Type B pancreatic cell (in vitro differentiated cells): ENCODE results near the gene DSG4. TPM values are rescaled to one million over a fixed set of nuclear protein-coding genes. Genes with fewer than 3 reads are reported as not detected.
A peak's percentile ranks its signal among the peaks of the same experiment; 100 is the strongest.

Source experiments
- DNase-seq: peaks from one replicate; pipeline ENCODE4 v3.0.0; 2021; ENCODE audit warnings: mixed read lengths; ENCODE audit not compliant: unreplicated experiment; ENCODE audit errors: extremely low spot score
- H3K27ac Mint-ChIP-seq: 2 replicates; pipeline ENCODE4 v1.8.0; 2021; ENCODE audit warnings: mild to moderate bottlenecking, mixed read lengths
- H3K27me3 Mint-ChIP-seq: 2 replicates; pipeline ENCODE4 v1.8.0; 2021; ENCODE audit warnings: mixed read lengths
- H3K36me3 Mint-ChIP-seq: 2 replicates; pipeline ENCODE4 v1.8.0; 2021; ENCODE audit warnings: mixed read lengths
- H3K4me1 Mint-ChIP-seq: one replicate; pipeline ENCODE4 v1.8.0; 2021; ENCODE audit warnings: mixed read lengths; ENCODE audit not compliant: unreplicated experiment
- H3K4me3 Mint-ChIP-seq: 2 replicates; pipeline ENCODE4 v1.8.0; 2021; ENCODE audit warnings: mild to moderate bottlenecking, mixed read lengths
- H3K9me3 Mint-ChIP-seq: 2 replicates; pipeline ENCODE4 v1.8.0; 2021; ENCODE audit warnings: mixed read lengths
- total RNA-seq: library from RNA; stranded (reverse); gene quantifications from 2 replicates; pipeline ENCODE4 v1.2.1, GENCODE V29; 2021; ENCODE audit warnings: low replicate concordance
- TF ChIP-seq, protein P1 (sequence below): fragments of 200-600 bp; sonication (generic); conservative IDR thresholded peaks from 2 replicates; pipeline ENCODE4 v1.5.0; 2021; ENCODE audit warnings: antibody characterized with exemption, mild to moderate bottlenecking

Gene DSG4
- total RNA-seq, 1 donor from 2014 or later, result 0.07 TPM

DNA sequence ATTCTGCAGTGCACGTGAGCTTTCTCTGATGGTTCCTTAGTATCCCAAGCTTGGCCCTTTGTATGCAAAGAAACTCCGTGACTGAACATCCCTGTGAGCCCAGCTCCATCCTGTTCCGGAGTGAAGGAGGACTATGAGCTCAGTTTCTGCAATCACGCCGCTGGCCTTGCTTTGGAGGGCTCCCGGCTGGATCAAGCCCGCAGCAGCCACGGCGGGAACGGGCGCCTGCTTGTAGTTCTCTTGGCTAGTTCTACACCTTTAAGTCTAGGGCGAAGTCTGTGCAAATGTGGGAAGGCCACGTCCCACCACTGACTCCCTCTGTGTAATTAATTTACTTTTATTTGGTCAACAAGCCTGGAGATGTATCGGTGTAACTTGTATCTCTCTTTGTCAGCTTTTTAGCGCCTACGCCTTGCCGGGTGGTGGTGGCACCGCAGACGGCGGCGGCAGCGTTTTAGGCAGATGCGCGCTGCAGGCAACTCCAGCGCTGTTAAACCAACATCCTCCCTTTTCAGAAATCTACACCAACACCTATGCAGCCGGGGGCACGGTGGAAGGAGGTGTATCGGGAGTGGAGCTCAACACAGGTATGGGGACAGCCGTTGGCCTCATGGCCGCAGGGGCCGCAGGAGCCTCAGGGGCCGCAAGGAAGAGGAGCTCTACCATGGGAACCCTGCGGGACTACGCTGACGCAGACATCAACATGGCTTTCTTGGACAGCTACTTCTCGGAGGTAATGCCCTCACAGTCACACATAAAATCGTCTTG lies 34.3 kb downstream of the DSG4 start:
- Mint-ChIP-seq H3K36me3 (peaks cover 4% of the 10 kb centered on the region), H3K27me3 (no peaks in the 10 kb centered on the region), H3K27ac (no peak overlapping the region), H3K4me3 (no peak overlapping the region), H3K4me1 (no peaks in the 10 kb centered on the region), H3K9me3 (no peaks in the 10 kb centered on the region)
- no peak for DNase-seq
- TF ChIP-seq, protein P1, sequence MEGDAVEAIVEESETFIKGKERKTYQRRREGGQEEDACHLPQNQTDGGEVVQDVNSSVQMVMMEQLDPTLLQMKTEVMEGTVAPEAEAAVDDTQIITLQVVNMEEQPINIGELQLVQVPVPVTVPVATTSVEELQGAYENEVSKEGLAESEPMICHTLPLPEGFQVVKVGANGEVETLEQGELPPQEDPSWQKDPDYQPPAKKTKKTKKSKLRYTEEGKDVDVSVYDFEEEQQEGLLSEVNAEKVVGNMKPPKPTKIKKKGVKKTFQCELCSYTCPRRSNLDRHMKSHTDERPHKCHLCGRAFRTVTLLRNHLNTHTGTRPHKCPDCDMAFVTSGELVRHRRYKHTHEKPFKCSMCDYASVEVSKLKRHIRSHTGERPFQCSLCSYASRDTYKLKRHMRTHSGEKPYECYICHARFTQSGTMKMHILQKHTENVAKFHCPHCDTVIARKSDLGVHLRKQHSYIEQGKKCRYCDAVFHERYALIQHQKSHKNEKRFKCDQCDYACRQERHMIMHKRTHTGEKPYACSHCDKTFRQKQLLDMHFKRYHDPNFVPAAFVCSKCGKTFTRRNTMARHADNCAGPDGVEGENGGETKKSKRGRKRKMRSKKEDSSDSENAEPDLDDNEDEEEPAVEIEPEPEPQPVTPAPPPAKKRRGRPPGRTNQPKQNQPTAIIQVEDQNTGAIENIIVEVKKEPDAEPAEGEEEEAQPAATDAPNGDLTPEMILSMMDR, result no peak

DNA sequence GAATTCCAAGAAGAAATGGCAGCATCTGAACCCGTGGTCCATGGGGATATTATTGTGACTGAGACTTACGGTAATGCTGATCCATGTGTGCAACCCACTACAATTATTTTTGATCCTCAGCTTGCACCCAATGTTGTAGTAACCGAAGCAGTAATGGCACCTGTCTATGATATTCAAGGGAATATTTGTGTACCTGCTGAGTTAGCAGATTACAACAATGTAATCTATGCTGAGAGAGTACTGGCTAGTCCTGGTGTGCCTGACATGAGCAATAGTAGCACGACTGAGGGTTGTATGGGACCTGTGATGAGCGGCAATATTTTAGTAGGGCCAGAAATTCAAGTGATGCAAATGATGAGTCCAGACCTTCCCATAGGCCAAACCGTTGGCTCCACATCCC lies 36.6 kb downstream of the DSG4 start:
- H3K27ac Mint-ChIP-seq, result no peak overlapping the region

DNA sequence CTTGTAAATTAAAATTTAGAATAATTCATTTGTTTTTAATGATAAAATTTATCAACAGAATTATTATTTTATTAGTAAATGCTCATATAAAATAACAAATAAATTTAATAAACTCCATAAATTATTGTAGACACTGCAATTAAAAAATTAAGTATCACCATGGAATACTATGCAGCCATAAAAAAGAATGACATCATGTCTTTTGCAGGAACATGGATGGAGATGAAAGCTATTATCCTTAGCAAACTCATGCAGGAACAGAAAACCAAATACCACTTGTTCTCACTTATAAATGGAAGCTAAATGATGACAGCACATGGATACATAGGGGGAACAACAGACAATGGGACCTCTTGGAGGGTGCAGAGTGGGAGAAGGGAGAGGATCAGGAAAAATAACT lies 41.3 kb downstream of the DSG4 start:
- Mint-ChIP-seq H3K4me1 (no peaks in the 10 kb centered on the region), H3K4me3 (no peak overlapping the region), H3K36me3 (peaks cover 6% of the 10 kb centered on the region), H3K27ac (no peak overlapping the region), H3K9me3 (no peaks in the 10 kb centered on the region), H3K27me3 (no peaks in the 10 kb centered on the region)
- DNase-seq, result no peak
- TF ChIP-seq, protein P1, result no peak

More for the DNA sequence above, 36.6 kb downstream of the DSG4 start:
- DNase-seq, result no peak
- TF ChIP-seq, protein P1, result no peak
- Mint-ChIP-seq H3K4me1 (no peaks in the 10 kb centered on the region), H3K27me3 (no peaks in the 10 kb centered on the region), H3K9me3 (no peaks in the 10 kb centered on the region), H3K4me3 (no peak overlapping the region), H3K36me3 (peaks cover 4% of the 10 kb centered on the region)

DNA sequence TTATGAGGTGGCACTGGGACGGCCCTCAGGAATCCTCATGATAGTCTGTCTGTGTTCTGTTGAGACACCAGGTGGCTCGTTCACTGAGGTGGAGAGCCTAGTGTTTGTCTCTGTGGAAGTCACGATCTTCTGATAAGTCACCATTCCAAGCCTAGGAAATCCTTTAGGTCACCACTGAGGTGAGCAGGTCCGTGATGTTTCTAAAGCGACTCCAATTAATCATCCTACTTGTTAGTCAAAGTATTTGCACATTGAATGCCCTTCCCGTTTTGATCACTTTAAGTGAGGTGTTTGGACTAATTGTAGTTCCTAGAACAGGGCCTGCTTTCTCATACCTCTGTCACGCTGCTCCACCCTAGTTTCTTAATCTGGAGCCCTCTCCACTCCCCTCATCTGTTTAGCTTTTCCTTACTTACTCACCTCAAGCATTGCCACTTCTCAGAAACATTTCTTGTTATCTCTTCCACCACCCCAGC lies 42.9 kb downstream of the DSG4 start:
- H3K27me3 Mint-ChIP-seq, result no peaks in the 10 kb centered on the region
- H3K36me3 Mint-ChIP-seq, result peaks cover 6% of the 10 kb centered on the region
- no peaks in the 10 kb centered on the region for H3K9me3 Mint-ChIP-seq
- no peak for DNase-seq
- no peaks in the 10 kb centered on the region for H3K4me1 Mint-ChIP-seq
- peak overlapping the region; percentile 42 for H3K4me3 Mint-ChIP-seq
- TF ChIP-seq, protein P1, result no peak
- H3K27ac Mint-ChIP-seq, result peak overlapping the region; percentile 1

DNA sequence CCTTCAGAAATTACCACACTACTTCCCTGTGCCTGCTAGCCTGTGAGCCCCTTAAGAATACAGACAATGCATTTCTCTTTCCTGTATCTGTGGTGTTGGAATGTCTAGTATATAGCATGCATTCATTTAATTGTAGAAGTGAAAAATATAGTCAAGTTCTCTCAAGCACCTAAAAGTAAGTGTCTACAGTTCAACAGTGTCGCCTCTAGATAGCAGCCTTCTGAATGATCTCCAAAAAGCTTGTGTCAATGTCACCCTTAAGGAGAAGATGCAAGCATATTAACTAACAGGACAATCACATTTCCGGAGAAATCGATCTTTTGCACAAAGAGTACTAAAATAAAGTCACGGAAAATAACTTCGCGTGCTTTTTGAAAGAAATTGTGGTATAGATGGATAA lies 43.5 kb downstream of the DSG4 start:
- peak overlapping the region; percentile 1 for H3K27ac Mint-ChIP-seq
- no peak for DNase-seq
- H3K36me3 Mint-ChIP-seq, result peaks cover 6% of the 10 kb centered on the region
- H3K9me3 Mint-ChIP-seq, result no peaks in the 10 kb centered on the region
- H3K27me3 Mint-ChIP-seq, result no peaks in the 10 kb centered on the region
- H3K4me1 Mint-ChIP-seq, result no peaks in the 10 kb centered on the region
- H3K4me3 Mint-ChIP-seq, result peak overlapping the region; percentile 14
- TF ChIP-seq, protein P1, result no peak
